Umbilical cord (tissue), 2 donors: Measurements from ENCODE around the gene LGALS3. TPM values are rescaled to one million over a fixed set of nuclear protein-coding genes. Genes with fewer than 3 reads are reported as not detected.
"Not testable (repeated sequence)": the region's sequence is repeated elsewhere in the genome, so short reads cannot be mapped to it uniquely, and the experiment has no call there.

Source experiments
- DNase-seq: peaks from one replicate; pipeline ENCODE4 v3.0.0-alpha.2; 2015; ENCODE audit warnings: low spot score
- total RNA-seq: library from RNA; depleted of rRNA; stranded (reverse); fragments of >200 nt; gene quantifications from one replicate; pipeline ENCODE4 v1.2.3, GENCODE V29; 2014; ENCODE audit warnings: low replicate concordance; ENCODE audit not compliant: insufficient read depth

LGALS3 gene
- total RNA-seq, result 147 TPM

DNA sequence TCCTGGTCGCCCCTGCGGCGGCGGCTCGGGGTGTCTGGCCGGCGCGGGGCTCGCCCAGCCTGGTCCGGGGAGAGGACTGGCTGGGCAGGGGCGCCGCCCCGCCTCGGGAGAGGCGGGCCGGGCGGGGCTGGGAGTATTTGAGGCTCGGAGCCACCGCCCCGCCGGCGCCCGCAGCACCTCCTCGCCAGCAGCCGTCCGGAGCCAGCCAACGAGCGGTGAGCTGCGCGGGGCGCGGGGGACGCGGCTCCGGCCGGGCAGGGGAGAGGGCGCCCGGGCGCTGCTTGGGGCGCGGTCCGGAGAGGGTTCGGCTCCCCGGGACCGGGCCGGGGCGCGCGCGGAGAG is at the start of gene LGALS3:
LGALS3 (plus strand) TSS at position 167 of the 342 bp plus-strand sequence. CDS start 8,122 bp downstream, outside the sequence.
- peak; percentile 67 for DNase-seq

DNA sequence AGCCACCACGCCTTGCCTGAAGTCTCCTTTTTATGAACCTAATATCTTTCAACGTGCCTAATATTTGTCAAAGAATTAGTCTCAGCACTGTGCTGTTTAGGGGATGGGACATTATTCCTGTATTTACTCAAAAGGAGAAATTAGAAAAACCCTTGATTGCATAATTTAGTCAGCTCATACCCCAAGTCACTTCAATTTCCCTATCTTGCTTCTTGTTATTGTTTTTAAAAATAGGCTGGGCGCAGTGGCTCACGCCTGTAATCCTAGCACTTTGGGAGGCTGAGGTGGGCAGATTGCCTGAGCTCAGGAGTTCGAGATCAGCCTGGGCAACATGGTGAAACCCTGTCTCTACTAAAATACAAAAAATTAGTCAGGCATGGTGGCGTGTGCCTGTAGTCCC is 49.1 kb upstream of the LGALS3 start:
- DNase-seq, result not testable (repeated sequence)

GRCh38 chr14:55084401-55085059 is 44.5 kb upstream of the LGALS3 start:
- DNase-seq, result no peak

- DNase-seq, result no peak
Observed at GRCh38 chr14:55085060-55085660, 43.9 kb upstream of the LGALS3 start.

DNA sequence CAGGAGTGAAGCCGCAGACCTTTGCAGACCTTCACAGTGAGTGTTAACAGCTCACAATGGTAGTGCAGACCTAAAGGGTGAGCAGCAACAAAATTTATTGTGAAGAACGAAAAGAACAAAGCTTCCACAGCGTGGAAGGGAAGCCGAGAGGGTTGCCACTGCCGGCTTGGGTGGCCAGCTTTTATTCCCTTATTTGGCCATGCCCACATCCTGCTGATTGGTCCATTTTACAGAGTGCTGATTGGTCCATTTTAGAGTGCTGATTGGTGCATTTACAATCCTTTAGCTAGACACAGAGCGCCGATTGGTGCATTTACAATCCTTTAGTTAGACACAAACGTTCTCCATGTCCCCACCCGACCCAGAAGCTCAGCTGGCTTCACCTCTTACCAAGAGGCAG is 42.1 kb upstream of the LGALS3 start:
- no peak for DNase-seq

DNA sequence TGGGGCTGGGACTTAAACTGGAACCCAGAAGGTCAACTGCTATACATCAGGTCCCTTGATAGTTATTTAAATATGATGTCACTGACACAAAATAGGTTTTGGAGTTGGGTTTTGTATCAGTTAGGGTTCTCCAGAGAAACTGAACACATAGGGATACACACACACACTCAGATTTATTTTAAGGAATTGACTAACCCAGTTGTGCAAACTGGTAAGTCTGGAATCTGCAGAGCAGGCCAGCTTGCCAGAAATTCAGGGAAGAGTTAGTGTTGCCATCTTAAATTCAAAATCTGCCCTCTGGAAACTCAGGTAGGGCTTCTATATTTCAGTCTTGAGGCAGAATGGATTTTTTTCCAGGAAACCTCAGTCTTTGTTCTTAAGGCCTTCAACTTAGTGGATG is 40.7 kb upstream of the LGALS3 start:
- DNase-seq, result no peak

DNA sequence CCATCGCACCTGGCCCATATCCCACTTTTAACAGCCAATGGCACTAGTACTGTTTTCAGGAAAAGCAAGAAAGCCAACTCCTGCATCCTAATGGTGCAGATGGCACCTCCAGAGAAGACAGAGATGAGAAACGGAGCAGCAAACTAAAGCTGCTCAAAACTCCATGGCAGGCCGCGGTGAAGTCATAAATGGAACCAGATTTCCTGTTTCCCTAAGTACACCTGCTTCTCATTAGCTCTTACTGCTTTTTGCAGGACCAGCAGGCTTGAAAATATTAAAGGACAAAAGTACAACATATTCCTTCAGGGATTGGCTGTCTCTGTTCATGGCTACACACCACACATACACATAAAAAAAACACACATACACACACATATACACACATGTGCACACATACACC is 36.7 kb upstream of the LGALS3 start:
- DNase-seq, result no peak

- no peak for DNase-seq
Observed at GRCh38 chr14:55094292-55095157, 34.5 kb upstream of the LGALS3 start.

DNA sequence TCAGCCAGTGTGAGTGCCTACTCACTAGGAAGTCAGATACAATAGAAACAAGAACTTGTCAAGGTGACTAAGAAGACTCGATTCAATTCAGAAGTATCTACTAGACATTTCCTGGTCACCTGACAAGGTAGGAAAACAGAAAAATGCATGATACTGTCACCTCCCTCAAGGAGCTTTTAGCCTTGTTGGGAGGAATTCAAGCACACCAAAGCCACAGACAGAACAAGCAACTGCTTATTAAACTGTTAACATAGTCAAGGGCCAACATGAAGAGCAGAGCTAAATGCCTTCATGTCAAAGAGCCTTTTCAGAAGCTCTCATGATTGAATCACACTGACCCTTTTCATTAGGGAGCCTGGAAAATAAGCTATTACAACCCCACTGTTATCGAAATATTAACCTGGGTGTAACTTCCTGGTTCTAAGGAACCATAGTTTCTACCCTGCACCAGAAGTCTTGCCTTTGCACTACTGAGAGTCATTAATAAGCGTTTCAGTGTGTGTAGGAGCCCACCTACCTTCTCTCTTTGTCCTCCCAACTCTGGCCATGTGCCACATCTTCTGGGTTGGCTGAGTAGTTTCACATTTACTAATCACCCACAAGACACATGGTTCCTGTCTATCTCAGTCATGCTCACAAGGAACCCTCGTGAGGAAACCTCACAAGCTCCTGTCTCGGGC is 31.0 kb upstream of the LGALS3 start:
- no peak for DNase-seq

- DNase-seq, result no peak
Observed at GRCh38 chr14:55098561-55098898, 30.5 kb upstream of the LGALS3 start.

DNA sequence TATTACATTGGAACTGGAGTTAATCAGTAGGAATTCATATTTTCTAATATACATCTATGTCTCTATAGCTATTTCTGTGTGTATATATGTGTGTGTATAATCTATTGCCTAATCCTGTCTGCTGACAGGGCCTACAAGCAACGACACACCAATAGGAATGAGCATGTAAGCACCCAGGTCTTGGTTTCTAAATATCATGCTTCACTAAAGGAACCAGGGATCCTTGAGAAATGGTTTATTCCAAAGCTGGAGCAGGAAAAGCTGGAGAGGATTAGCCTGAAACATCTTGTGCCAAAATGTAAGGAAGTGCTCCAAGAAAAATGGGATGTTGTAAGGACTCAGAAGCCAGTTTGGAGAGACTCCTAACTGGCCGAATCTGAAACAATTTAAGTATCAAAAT is 29.3 kb upstream of the LGALS3 start:
- peak; percentile 80 for DNase-seq

DNA sequence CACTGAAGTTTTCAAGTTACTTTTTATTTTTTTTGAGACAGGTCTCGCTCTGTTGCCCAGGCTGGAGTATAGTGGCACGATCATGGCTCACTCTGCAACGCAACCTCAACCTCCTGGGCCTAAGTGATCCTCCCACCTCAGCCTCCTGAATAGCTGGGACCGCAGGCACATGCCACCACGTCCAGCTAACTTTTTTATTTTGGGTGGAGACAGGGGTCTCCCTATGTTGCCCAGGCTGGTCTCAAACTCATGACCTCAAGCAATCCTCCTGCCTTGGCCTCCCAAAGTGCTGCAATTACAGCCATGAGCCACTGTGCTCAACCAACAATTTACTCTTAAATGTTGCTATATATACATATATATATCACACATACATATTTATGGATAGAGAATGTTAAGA is 27.4 kb upstream of the LGALS3 start:
- DNase-seq, result no peak

DNA sequence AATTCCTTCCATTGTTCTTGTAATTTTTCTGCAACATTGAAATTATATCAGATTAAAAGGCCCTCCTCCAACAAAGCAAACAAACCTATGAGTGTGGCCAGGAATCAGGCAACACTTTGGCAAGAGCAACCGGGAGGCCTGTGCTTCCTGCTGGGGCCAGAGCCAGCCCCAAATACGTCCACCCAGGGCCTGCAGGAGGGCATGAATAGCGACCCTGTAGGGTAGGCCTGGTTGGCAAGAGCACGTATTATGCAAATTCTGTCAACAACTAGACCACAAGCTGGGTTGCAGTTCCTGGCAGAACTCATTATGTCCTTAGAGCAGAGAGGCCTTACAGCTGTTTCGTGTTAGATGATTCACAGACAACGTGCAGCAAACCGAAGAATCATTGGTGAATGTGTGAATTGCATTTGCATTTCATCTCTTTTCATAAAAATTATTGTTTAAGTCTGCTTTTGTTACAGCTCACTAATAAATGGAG is 26.9 kb upstream of the LGALS3 start:
- peak; percentile 87 for DNase-seq

DNA sequence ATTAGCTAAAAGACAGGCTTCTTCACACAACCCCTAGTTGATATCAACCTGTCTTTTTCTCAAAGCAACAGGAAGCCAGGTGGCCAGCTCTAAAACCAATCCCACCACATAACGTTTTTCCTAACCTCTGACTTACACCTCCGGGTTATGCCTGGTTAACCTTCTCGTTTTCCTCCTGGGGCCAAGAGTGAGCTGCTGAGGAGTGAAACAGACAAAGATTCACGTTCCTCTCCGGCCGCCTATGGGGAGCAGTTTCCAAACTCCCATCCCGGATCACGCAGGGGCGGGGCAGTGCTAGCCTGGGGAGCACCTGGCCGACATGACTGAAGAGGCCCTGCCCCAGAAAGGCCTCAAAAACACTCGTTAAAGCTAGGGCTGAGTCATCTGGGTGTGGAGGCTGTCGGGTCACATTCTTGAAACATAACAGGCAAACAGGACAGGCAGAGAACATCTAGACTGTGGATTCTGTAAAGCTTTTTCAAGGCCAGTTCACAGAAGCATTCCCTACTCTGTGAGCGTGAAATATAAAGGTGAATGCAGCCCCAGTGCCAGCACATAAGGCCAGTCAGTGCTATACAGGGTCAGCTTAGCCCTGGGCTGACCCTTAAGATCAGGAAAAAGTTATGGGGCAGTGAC is 25.9 kb upstream of the LGALS3 start:
- peak; percentile 98 for DNase-seq

DNA sequence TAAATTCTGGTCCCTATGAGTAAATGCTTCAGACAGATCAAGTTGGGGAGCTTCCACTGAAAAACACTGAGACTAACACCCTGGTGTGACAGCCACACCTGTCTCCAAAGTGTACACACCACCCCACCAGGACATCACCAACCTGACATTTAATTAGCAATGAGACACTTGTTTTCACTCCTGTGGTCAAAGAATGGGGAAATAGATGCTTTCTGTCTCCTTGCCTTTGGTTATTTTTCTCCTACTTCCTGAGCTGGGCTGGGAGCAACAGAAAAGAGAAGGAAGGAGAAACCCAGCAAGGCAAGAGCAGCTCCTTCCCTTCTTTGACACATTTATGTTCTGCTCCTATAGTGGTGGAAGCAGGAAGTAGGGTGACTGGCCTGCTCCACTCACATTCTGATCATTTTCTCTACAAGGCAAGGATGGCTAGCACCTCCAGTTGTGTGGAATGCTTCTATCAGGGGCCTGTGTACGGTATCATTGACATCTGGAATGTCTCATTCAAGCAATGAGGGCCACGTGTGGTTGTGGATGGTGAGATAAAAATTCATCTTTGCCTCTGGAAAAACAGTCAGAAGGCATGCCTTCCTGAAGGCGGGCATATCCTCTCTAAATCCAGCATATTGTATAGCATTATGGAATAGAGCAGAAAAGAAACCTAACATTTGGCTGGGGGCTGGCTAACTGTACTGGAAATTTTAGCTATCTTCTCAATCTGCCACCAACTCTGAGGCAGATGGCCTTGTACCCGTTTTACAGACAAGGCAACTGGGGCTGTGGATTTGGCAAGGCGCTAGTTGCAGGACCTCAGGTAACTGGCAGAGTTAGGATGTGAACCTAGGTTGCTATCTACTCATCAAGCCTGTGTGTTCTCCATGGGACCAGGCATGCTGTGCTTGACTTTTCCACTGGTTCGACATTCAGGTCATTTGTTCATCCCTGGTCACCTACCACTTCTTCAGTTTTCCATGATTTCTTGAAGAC is 24.8 kb upstream of the LGALS3 start:
- DNase-seq, result no peak

GRCh38 chr14:55105991-55106390 is 23.1 kb upstream of the LGALS3 start:
- no peak for DNase-seq

DNA sequence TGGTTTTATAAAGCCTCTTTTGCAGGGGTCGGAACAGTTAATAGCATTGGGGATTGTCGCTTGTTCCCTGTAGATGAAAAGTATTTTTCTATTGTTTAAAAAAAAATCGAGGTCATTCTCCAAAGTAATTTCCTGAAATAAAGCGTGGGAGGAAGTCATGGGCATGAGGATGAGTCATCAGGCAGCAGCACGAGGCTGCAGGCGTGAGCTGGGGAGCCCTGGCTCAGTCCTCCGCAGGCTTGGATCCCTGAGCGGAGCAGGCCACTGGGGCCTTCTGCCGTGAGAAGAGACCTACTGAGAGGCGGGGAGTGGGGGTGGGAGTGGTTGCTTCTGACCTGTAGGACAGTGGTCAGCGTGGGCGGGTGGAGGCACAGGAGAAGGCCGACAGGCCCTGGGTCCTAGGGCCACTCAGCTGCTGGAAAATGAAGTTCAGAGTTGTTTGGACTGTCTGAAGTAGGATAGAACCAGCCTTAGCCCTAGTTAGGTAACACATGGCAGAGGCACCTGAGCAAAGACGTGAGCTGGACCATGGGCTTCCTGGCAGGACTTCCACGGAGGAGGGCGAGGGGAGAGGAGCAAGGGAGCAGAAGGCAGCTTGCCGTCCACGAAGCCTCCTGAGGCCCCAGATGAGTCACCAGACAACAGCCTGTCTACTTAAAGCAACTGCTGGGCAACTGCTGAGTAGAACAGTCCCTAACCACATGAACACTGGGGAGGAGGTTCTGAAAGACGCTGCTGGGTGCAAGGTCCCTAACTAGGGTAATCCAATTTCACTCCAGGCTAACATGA is 21.1 kb upstream of the LGALS3 start:
- DNase-seq, result peak; percentile 86

DNA sequence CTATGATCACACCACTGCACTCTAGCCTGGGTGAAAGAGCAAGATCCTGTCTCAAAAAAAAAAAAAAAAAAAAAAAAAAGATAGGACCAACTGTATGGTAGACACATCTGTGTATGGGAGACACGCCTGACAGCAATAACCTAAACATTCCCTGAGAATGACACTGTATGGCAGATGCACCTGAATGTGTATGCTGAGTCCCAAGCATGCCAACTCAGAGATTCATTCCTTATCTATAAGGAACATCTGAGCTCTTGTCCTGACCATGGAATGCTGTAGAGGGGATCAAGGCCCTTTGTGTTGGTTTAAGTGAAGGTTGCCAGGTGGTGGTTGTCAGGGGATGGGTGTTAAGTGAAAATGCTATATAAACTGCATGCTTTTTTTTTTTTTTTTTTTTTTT is 19.2 kb upstream of the LGALS3 start:
- no peak for DNase-seq

DNA sequence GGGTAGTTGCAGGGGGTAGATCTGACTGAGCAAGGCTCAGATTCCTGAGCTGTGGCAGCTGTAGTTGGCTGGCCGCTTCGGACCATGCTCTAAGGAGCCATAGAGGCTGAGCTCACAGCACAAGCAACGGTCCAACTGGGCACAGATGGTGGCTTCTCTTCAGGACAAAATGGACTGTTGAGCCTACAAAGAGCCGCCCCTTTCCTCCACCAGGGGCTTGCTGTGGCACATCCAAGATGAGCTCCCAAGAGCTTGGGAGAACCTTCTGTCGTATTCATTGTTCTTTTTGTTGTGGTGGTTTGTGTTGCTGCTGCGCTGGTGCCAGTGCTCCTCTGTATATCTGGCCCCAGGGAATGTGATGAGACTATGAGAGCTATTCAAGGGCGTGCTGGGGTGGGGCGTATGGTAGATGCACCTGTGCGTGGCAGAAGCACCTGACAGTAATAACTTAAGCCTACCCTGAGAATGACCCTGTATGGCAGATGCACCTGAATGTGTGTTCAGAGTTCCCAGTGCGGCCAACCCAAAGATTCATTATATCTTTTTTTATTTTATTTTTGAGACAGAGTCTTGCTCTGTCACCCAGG is 17.8 kb upstream of the LGALS3 start:
- no peak for DNase-seq
